HepG2 (cell line): ENCODE measurements around the gene ZFP36L2. TPM values are rescaled to one million over a fixed set of nuclear protein-coding genes. Genes with fewer than 3 reads are reported as not detected.

Experiments
- ARNT2 ChIP-seq: sonication (generic); formaldehyde crosslinking; IDR thresholded peaks from 2 replicates; pipeline ENCODE4 v1.8.0; 2022; ENCODE audit warnings: mild to moderate bottlenecking, low read depth, missing genetic modification reagents, moderate library complexity
- JDP2 ChIP-seq: sonication (generic); formaldehyde crosslinking; IDR thresholded peaks from 2 replicates; pipeline ENCODE4 v1.8.1; 2022; ENCODE audit warnings: missing genetic modification reagents, borderline replicate concordance
- KLF9 ChIP-seq: IDR thresholded peaks from 2 replicates; pipeline ENCODE4 v1.6.1; 2016; ENCODE audit warnings: low read depth
- MIXL1 ChIP-seq: IDR thresholded peaks from 2 replicates; pipeline ENCODE4 v1.6.1; 2016
- NCOA1 ChIP-seq: sonication (generic); formaldehyde crosslinking; IDR thresholded peaks from 2 replicates; pipeline ENCODE4 v1.9.0; 2021; ENCODE audit warnings: missing genetic modification reagents
- RAD51 ChIP-seq: fragments of 450-650 bp; IDR thresholded peaks from 2 replicates; pipeline ENCODE4 v1.6.1; 2016; ENCODE audit warnings: borderline replicate concordance
- RELA ChIP-seq: sonication (generic); formaldehyde crosslinking; IDR thresholded peaks from 2 replicates; pipeline ENCODE4 v1.4.0; 2020; ENCODE audit warnings: missing genetic modification reagents
- SIN3A ChIP-seq: IDR thresholded peaks from 2 replicates; pipeline ENCODE4 v1.6.1; 2011; ENCODE audit warnings: low read depth, mild to moderate bottlenecking, control low read depth, low read length, borderline replicate concordance
- TOE1 ChIP-seq: sonication (generic); formaldehyde crosslinking; IDR thresholded peaks from 2 replicates; pipeline ENCODE4 v1.4.0; 2020; ENCODE audit warnings: mild to moderate bottlenecking, missing genetic modification reagents
- TRIM24 ChIP-seq: sonication (generic); formaldehyde crosslinking; IDR thresholded peaks from 2 replicates; pipeline ENCODE4 v1.8.0; 2022; ENCODE audit warnings: mild to moderate bottlenecking, missing genetic modification reagents
- YEATS2 ChIP-seq: sonication (generic); formaldehyde crosslinking; IDR thresholded peaks from 2 replicates; pipeline ENCODE4 v1.4.0; 2020; ENCODE audit warnings: missing genetic modification reagents, borderline replicate concordance
- ZKSCAN1 ChIP-seq: fragments of 150-350 bp; IDR thresholded peaks from 2 replicates; pipeline ENCODE4 v1.6.1; 2014; ENCODE audit warnings: low read length
- ZMYM3 ChIP-seq: sonication (generic); formaldehyde crosslinking; IDR thresholded peaks from 2 replicates; pipeline ENCODE4 v1.5.1; 2020; ENCODE audit warnings: mild to moderate bottlenecking, missing genetic modification reagents
- ZNF441 ChIP-seq: sonication (generic); formaldehyde crosslinking; IDR thresholded peaks from 2 replicates; pipeline ENCODE4 v1.7.0; 2021; ENCODE audit warnings: missing genetic modification reagents, borderline replicate concordance
- polyA plus RNA-seq, 8 experiments: library from polyadenylated mRNA; depleted of rRNA in 3 of 8; stranded (reverse) in 7 of 8; unstranded in 1 of 8; fragments of >200 nt; fragmentation: Illumina TruSeq in 4 of 8; extraction: Trizol in 4 of 8; gene quantifications; 2 replicates each; pipeline versions ENCODE4 v1.2.1 to v1.2.3, GENCODE V29; 2011 to 2016; ENCODE audit warnings: low read depth in 4 of 8, missing spikeins in 1 of 8, mixed read lengths in 1 of 8; ENCODE audit not compliant: insufficient read depth in 1 of 8
- total RNA-seq, 5 experiments: library from RNA; depleted of rRNA; stranded (reverse); fragments of >200 nt; fragmentation: Illumina TruSeq; extraction: Trizol; gene quantifications; 2 replicates each; pipeline ENCODE4 v1.2.3, GENCODE V29; 2016; ENCODE audit warnings: low read depth in 1 of 5
- TF ChIP-seq, protein P1 (sequence below): sonication (generic); formaldehyde crosslinking; IDR thresholded peaks from 2 replicates; pipeline ENCODE4; 2020; ENCODE audit warnings: missing genetic modification reagents, mild to moderate bottlenecking, borderline replicate concordance
- TF ChIP-seq, protein P2 (sequence below): sonication (generic); formaldehyde crosslinking; IDR thresholded peaks from 2 replicates; pipeline ENCODE4 v1.4.0; 2020; ENCODE audit warnings: missing genetic modification reagents, low read depth, mild to moderate bottlenecking, borderline replicate concordance
- TF ChIP-seq, protein P3 (sequence below): sonication (generic); formaldehyde crosslinking; IDR thresholded peaks from 2 replicates; pipeline ENCODE4 v1.8.0; 2022; ENCODE audit warnings: low read depth, missing genetic modification reagents
- TF ChIP-seq, protein P4 (sequence below): sonication (generic); formaldehyde crosslinking; IDR thresholded peaks from 2 replicates; pipeline ENCODE4 v1.4.0; 2020; ENCODE audit warnings: mild to moderate bottlenecking, missing genetic modification reagents, borderline replicate concordance

Gene ZFP36L2
- total and polyA plus RNA-seq, 2 of the 13 experiments (the other 11 are each of a cell fraction or from before 2014, with no cell fraction given) = 11.2 to 21.8 TPM

DNA sequence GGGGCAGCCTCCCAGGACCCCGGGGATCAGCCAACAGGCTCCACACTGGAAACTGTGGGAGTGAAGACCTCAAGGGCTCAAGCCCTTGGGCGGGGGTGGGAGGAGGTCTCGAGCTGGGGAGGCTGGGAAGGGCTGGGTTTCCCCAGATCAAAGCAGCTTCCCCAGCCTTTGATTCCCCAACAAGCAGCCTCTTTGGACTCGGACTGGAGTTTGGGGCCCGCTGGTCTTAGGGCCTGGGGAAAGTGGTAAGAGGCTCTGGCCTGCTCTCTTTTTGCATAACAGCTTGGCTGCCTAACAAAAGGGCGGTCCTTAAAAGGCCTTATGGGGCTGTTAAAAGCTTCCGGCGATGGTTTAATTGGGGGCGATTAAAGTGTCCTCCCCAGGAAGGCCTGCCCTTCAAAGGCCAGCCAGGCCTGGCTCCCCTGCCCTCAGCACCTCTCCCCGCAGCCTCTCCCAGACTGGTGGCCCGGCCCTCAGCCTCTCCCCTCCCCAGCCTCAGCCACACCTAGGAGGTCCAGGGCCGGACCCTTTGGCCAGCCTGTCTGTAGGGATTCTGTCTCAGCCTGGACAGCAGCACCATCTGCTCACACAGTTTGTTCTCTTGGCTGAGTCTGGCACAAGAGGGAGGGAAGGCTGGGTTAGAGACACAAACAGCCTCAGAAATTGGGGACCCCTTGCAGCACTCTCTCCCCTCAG, 39.6 kb downstream of the ZFP36L2 start (continued):
- TF ChIP-seq, protein P1, sequence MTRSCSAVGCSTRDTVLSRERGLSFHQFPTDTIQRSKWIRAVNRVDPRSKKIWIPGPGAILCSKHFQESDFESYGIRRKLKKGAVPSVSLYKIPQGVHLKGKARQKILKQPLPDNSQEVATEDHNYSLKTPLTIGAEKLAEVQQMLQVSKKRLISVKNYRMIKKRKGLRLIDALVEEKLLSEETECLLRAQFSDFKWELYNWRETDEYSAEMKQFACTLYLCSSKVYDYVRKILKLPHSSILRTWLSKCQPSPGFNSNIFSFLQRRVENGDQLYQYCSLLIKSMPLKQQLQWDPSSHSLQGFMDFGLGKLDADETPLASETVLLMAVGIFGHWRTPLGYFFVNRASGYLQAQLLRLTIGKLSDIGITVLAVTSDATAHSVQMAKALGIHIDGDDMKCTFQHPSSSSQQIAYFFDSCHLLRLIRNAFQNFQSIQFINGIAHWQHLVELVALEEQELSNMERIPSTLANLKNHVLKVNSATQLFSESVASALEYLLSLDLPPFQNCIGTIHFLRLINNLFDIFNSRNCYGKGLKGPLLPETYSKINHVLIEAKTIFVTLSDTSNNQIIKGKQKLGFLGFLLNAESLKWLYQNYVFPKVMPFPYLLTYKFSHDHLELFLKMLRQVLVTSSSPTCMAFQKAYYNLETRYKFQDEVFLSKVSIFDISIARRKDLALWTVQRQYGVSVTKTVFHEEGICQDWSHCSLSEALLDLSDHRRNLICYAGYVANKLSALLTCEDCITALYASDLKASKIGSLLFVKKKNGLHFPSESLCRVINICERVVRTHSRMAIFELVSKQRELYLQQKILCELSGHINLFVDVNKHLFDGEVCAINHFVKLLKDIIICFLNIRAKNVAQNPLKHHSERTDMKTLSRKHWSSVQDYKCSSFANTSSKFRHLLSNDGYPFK = peak; percentile 20; the same call in 1 of the 2 replicates
- TF ChIP-seq KLF9 (CRISPR knock-in tag) (no peak), YEATS2 (CRISPR knock-in tag) (no peak), ZMYM3 (CRISPR knock-in tag) (no peak), JDP2 (no peak), TRIM24 (CRISPR knock-in tag) (no peak), ARNT2 (CRISPR knock-in tag) (no peak), ZNF441 (CRISPR knock-in tag) (no peak), RELA (no peak), RAD51 (no peak), TOE1 (CRISPR knock-in tag) (no peak), ZKSCAN1 (no peak), NCOA1 (CRISPR knock-in tag) (0 out of 2 replicates have a peak, but pooled peaks have one; percentile 49), MIXL1 (CRISPR knock-in tag) (peak; percentile 35; the same call in 1 of the 2 replicates), SIN3A (no peak)
- TF ChIP-seq, protein P2, sequence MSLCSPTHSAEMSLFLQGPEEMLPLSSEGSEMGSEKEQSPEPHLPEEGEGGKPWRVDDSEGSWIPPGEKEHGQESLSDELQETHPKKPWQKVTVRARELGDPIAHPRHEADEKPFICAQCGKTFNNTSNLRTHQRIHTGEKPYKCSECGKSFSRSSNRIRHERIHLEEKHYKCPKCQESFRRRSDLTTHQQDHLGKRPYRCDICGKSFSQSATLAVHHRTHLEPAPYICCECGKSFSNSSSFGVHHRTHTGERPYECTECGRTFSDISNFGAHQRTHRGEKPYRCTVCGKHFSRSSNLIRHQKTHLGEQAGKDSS (CRISPR knock-in tag) = peak; percentile 4; the same call in 1 of the 2 replicates
- TF ChIP-seq, protein P3, sequence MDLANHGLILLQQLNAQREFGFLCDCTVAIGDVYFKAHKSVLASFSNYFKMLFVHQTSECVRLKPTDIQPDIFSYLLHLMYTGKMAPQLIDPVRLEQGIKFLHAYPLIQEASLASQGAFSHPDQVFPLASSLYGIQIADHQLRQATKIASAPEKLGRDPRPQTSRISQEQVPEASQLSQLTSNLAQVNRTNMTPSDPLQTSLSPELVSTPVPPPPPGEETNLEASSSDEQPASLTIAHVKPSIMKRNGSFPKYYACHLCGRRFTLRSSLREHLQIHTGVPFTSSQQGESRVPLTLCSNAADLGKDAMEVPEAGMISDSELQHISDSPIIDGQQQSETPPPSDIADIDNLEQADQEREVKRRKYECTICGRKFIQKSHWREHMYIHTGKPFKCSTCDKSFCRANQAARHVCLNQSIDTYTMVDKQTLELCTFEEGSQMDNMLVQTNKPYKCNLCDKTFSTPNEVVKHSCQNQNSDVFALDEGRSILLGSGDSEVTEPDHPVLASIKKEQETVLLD = no peak
- TF ChIP-seq, protein P4, sequence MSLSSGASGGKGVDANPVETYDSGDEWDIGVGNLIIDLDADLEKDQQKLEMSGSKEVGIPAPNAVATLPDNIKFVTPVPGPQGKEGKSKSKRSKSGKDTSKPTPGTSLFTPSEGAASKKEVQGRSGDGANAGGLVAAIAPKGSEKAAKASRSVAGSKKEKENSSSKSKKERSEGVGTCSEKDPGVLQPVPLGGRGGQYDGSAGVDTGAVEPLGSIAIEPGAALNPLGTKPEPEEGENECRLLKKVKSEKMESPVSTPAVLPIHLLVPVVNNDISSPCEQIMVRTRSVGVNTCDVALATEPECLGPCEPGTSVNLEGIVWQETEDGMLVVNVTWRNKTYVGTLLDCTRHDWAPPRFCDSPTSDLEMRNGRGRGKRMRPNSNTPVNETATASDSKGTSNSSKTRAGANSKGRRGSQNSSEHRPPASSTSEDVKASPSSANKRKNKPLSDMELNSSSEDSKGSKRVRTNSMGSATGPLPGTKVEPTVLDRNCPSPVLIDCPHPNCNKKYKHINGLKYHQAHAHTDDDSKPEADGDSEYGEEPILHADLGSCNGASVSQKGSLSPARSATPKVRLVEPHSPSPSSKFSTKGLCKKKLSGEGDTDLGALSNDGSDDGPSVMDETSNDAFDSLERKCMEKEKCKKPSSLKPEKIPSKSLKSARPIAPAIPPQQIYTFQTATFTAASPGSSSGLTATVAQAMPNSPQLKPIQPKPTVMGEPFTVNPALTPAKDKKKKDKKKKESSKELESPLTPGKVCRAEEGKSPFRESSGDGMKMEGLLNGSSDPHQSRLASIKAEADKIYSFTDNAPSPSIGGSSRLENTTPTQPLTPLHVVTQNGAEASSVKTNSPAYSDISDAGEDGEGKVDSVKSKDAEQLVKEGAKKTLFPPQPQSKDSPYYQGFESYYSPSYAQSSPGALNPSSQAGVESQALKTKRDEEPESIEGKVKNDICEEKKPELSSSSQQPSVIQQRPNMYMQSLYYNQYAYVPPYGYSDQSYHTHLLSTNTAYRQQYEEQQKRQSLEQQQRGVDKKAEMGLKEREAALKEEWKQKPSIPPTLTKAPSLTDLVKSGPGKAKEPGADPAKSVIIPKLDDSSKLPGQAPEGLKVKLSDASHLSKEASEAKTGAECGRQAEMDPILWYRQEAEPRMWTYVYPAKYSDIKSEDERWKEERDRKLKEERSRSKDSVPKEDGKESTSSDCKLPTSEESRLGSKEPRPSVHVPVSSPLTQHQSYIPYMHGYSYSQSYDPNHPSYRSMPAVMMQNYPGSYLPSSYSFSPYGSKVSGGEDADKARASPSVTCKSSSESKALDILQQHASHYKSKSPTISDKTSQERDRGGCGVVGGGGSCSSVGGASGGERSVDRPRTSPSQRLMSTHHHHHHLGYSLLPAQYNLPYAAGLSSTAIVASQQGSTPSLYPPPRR (CRISPR knock-in tag) = peak; percentile 32; the same call in 1 of the 2 replicates
